ENCODE data around the gene MFSD11. TPM values are rescaled to one million over a fixed set of nuclear protein-coding genes. Genes with fewer than 3 reads are reported as not detected.
"Not testable (repeated sequence)": the region's sequence is repeated elsewhere in the genome, so short reads cannot be mapped to it uniquely, and the experiment has no call there.

Gene MFSD11
- total RNA-seq, 1 donor from 2014 or later, result 21.4 TPM

- Histone ChIP-seq H3K4me3 (no peak overlapping the region), H3K9me3 (replicated peaks) (no peaks in the 10 kb centered on the region), H3K27ac (replicated peaks) (peak overlapping the region; percentile 54), H3K36me3 (peaks cover 82% of the 10 kb centered on the region), H3K27me3 (ENCODE audit: low read depth) (no peaks in the 10 kb centered on the region), H3K4me1 (peaks cover 78% of the 10 kb centered on the region)
- intact Hi-C loops (cut with micrococcal nuclease), result loop anchor here (10.0 kb wide), 1 partner anchor 47 kb away; no protein-coding TSS in a partner anchor
- TF ChIP-seq, protein P1, sequence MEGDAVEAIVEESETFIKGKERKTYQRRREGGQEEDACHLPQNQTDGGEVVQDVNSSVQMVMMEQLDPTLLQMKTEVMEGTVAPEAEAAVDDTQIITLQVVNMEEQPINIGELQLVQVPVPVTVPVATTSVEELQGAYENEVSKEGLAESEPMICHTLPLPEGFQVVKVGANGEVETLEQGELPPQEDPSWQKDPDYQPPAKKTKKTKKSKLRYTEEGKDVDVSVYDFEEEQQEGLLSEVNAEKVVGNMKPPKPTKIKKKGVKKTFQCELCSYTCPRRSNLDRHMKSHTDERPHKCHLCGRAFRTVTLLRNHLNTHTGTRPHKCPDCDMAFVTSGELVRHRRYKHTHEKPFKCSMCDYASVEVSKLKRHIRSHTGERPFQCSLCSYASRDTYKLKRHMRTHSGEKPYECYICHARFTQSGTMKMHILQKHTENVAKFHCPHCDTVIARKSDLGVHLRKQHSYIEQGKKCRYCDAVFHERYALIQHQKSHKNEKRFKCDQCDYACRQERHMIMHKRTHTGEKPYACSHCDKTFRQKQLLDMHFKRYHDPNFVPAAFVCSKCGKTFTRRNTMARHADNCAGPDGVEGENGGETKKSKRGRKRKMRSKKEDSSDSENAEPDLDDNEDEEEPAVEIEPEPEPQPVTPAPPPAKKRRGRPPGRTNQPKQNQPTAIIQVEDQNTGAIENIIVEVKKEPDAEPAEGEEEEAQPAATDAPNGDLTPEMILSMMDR (IDR thresholded peaks at IDR 0.05; ENCODE audit: borderline replicate concordance), result no peak
- no peak for DNase-seq
Measured at GRCh38 chr17:76722279-76722678, 15.6 kb upstream of the MFSD11 start.

DNA sequence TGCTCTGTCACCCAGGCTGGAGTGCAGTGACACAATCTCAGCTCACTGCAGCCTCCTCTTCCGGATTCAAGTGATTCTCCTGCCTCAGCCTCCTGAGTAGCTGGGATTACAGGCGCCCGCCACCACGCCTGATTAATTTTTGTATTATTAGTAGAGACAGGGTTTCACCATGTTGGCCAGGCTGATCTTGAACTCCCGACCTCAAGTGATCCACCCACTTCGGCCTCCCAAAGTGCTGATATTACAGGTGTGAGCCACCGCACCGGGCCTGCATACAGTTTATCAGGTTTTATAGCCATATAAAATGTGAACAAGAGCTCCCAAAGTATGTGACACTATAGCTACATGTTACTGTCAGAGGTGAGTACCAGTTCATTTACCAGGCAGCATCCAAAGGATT, 14.9 kb upstream of the MFSD11 start:
- not testable (repeated sequence) for H3K9me3 ChIP-seq (replicated peaks); H3K27ac ChIP-seq (replicated peaks); H3K27me3 ChIP-seq (ENCODE audit: low read depth); DNase-seq
- Histone ChIP-seq H3K4me1 (peaks cover 79% of the 10 kb centered on the region), H3K4me3 (peak overlapping the region; percentile 3), H3K36me3 (peaks cover 75% of the 10 kb centered on the region)
- intact Hi-C loops (cut with micrococcal nuclease), result loop anchor here (10.0 kb wide), 1 partner anchor 48 kb away; no protein-coding TSS in a partner anchor

DNA sequence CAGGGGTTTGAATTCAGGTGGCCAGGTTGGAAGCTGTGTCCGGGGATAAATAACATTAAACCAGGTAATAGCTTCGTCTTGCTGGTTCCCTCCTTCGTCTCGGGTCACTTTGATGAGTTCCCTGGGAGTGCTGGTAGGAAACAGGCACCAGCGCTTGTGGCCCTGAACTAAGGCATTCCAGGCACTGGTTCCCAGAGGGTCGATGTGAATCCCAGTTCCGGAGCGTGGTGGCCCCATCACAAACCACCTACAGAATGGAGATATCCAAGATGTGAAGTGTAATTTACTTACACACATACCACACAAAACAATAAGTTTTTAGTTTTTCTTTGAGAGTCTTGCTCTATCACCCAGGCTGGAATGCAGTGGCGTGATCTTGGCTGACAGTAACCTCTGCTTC, 14.1 kb upstream of the MFSD11 start:
- intact Hi-C loops (cut with micrococcal nuclease), result loop anchor here (10.0 kb wide), 1 partner anchor 49 kb away; no protein-coding TSS in a partner anchor
- Histone ChIP-seq H3K27me3 (ENCODE audit: low read depth) (no peaks in the 10 kb centered on the region), H3K27ac (replicated peaks) (peak overlapping the region; percentile 11), H3K4me1 (peaks cover 88% of the 10 kb centered on the region), H3K4me3 (peak overlapping the region; percentile 94), H3K9me3 (replicated peaks) (no peaks in the 10 kb centered on the region), H3K36me3 (peaks cover 66% of the 10 kb centered on the region)
- TF ChIP-seq, protein P1 (IDR thresholded peaks at IDR 0.05; ENCODE audit: borderline replicate concordance), result no peak
- no peak for DNase-seq

- Histone ChIP-seq H3K27ac (replicated peaks) (peak overlapping the region; percentile 98), H3K36me3 (peaks cover 55% of the 10 kb centered on the region), H3K4me3 (peak overlapping the region; percentile 94), H3K27me3 (ENCODE audit: low read depth) (no peaks in the 10 kb centered on the region), H3K4me1 (peaks cover 88% of the 10 kb centered on the region), H3K9me3 (replicated peaks) (no peaks in the 10 kb centered on the region)
- TF ChIP-seq, protein P1 (IDR thresholded peaks at IDR 0.05; ENCODE audit: borderline replicate concordance), result no peak
- peak; percentile 78 for DNase-seq
- intact Hi-C loops (cut with micrococcal nuclease), result loop anchor here (10.0 kb wide), 1 partner anchor 51 kb away; no protein-coding TSS in a partner anchor
Measured at GRCh38 chr17:76725580-76726230, 12.2 kb upstream of the MFSD11 start.

DNA sequence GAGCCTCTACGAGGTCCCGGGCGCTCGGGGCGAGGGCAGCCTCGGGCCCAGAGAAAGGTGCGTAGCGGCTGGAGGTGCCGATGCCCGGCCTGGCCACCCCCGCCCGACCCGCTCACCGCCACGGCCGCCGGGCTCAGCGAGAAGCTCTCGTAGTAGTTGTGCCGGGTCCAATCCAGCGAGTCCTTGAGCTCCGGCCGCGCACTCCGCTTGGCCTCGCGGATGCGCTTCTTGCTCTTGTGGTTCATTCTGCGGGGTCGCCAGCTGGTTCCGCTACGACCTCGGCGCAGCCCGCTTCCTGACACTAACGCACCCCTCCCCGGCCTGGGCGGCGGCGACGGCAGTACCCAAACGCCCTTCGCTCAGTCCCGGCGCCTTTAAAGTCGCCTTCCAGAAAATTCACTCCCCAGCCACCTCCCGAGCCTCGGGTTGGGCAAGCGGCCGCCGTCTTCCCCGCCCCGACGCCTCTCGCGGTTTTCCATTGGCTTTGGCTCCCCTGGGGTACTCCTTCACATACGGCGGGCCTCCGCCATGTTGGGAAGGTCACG, 11.6 kb upstream of the MFSD11 start, which contains the start of gene JMJD6:
TSS of gene JMJD6 (minus strand) at position 376 of the 545 bp plus-strand sequence. CDS start at position 245, 131 bp downstream.
- Histone ChIP-seq H3K27me3 (ENCODE audit: low read depth) (no peaks in the 10 kb centered on the region), H3K4me3 (peak within 1 kb of the TSS; percentile 94), H3K9me3 (replicated peaks) (no peaks in the 10 kb centered on the region), H3K36me3 (peaks cover 54% of the 10 kb centered on the region), H3K27ac (replicated peaks) (peak within 1 kb of the TSS; percentile 98), H3K4me1 (peaks cover 86% of the 10 kb centered on the region)
- peak; percentile 96 for DNase-seq
- TF ChIP-seq, protein P1 (IDR thresholded peaks at IDR 0.05; ENCODE audit: borderline replicate concordance), result no peak
- intact Hi-C loops (cut with micrococcal nuclease), result loop anchor here (10.0 kb wide), 1 partner anchor 52 kb away; no protein-coding TSS in a partner anchor
